Body of pancreas (tissue), 4 donors: Measurements from ENCODE around the gene GAK. TPM values are rescaled to one million over a fixed set of nuclear protein-coding genes. Genes with fewer than 3 reads are reported as not detected.
A peak's percentile ranks its signal among the peaks of the same experiment; 100 is the strongest.
"Not testable (repeated sequence)": the region's sequence is repeated elsewhere in the genome, so short reads cannot be mapped to it uniquely, and the experiment has no call there.

Experiments
- ATAC-seq: fragments of 150-250 bp; one replicate; pipeline ENCODE4 v1.9.1; 2016
- DNase-seq, 4 donors: peaks; one replicate each; pipeline ENCODE4 v3.0.0-alpha.2; 2019
- H3K27ac ChIP-seq, 4 donors: fragments of 200-600 bp; sonication (generic); 1 replicate in 3 of 4; 2 replicates in 1 of 4; pipeline versions ENCODE4 v1.5.1 to v1.6.1; 2016 to 2019; ENCODE audit warnings: mild to moderate bottlenecking in 1 of 4, mixed read lengths in 1 of 4, moderate library complexity in 1 of 4
- H3K27me3 ChIP-seq, 2 donors: fragments of 200-600 bp; sonication (generic); one replicate each; pipeline ENCODE4 v1.6.0; 2016; ENCODE audit warnings: mild to moderate bottlenecking in 1 of 2
- H3K36me3 ChIP-seq, 2 donors: fragments of 200-600 bp; sonication (generic); replicated peaks in 1 of 2; 2 replicates each; pipeline ENCODE4 v1.5.1; 2016; ENCODE audit warnings: low read depth in 2 of 2; ENCODE audit not compliant: insufficient read depth in 1 of 2
- H3K4me1 ChIP-seq: fragments of 200-600 bp; sonication (generic); one replicate; pipeline ENCODE4 v1.6.0; 2016
- H3K4me3 ChIP-seq, 2 donors: fragments of 200-600 bp; sonication (generic); 1 replicate in 1 of 2; 2 replicates in 1 of 2; pipeline ENCODE4 v1.5.1; 2016 to 2019
- H3K9me3 ChIP-seq, 3 donors: fragments of 200-600 bp; sonication (generic); 1 replicate in 2 of 3; 2 replicates in 1 of 3; pipeline ENCODE4 v1.5.1; 2016
- POLR2A ChIP-seq, 3 donors: fragments of 450-650 bp; IDR thresholded peaks; one replicate each; pipeline ENCODE4 v1.6.1; 2016; ENCODE audit warnings: antibody characterized with exemption in 3 of 3, mild to moderate bottlenecking in 2 of 3
- WGBS, 2 donors: methylation state at CpG; one replicate each; pipeline ENCODE4 v1.1.5; 2017; 5-methylcytosine and 5-hydroxymethylcytosine counted together
- intact Hi-C: fragments of 100-400 bp; cut with DNase I; formaldehyde crosslinking; loops from one replicate; pipeline ENCODE4 v1.15.1; 2023
- total RNA-seq, 2 donors: library from RNA; depleted of rRNA; stranded (reverse); fragments of >200 nt; gene quantifications; one replicate each; pipeline ENCODE4 v1.1.0, GENCODE V29; 2016
- TF ChIP-seq, protein P1 (sequence below), 7 experiments: fragments of 450-650 bp in 4 of 7; fragments of 200-600 bp in 3 of 7; sonication (generic) in 3 of 7; IDR thresholded peaks; one replicate each; pipeline ENCODE4 v1.5.1; 2016 to 2019; ENCODE audit warnings: antibody characterized with exemption in 7 of 7

GAK gene
- total RNA-seq, 2 donors from 2014 or later = 126 to 127 TPM

- Histone ChIP-seq H3K27ac (no peak overlapping the region), H3K36me3 (no peaks in the 10 kb centered on the region), H3K9me3 (peaks cover 0 to 5% (median 0%) of the 10 kb centered on the region in 3 donors), H3K4me1 (no peaks in the 10 kb centered on the region), H3K4me3 (no peak overlapping the region), H3K27me3 (no peaks in the 10 kb centered on the region)
- DNase-seq = peak in 3 of 4 donors; percentile 42 to 74 (median 73)
- TF ChIP-seq POLR2A (IDR thresholded peaks at IDR 0.05) = no peak
- TF ChIP-seq, protein P1, sequence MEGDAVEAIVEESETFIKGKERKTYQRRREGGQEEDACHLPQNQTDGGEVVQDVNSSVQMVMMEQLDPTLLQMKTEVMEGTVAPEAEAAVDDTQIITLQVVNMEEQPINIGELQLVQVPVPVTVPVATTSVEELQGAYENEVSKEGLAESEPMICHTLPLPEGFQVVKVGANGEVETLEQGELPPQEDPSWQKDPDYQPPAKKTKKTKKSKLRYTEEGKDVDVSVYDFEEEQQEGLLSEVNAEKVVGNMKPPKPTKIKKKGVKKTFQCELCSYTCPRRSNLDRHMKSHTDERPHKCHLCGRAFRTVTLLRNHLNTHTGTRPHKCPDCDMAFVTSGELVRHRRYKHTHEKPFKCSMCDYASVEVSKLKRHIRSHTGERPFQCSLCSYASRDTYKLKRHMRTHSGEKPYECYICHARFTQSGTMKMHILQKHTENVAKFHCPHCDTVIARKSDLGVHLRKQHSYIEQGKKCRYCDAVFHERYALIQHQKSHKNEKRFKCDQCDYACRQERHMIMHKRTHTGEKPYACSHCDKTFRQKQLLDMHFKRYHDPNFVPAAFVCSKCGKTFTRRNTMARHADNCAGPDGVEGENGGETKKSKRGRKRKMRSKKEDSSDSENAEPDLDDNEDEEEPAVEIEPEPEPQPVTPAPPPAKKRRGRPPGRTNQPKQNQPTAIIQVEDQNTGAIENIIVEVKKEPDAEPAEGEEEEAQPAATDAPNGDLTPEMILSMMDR (IDR thresholded peaks at IDR 0.05) = no peak
- WGBS, 2 donors = 42 to 47% methylated on average over 5 of the region's 5 CpGs
- intact Hi-C loops = no loop called here
- ATAC-seq = peak; percentile 68
Measured at GRCh38 chr4:807792-808191, 124.3 kb downstream of the GAK start.

DNA sequence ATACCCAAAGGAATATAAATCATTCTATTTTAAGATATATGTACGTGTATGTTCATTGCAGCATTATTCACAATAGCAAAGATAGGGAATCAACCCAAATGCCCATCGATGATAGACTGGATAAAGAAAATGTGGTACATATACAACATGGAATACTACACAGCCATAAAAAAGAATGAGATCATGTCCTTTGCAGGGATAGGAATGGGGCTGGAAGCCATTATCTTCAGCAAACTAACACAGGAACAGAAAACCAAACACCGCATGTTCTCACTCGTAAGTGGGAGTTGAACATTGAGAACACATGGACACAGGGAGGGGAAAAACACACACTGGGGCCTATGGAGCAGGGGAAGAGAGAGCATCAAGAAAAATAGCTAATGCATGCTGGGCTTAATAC is 125.1 kb downstream of the GAK start:
- 71 to 74% methylated on average over 4 of the region's 4 CpGs for WGBS, 2 donors
- H3K27ac ChIP-seq, ATAC-seq, H3K27me3 ChIP-seq, H3K36me3 ChIP-seq, DNase-seq, H3K9me3 ChIP-seq, H3K4me3 ChIP-seq, intact Hi-C loops, H3K4me1 ChIP-seq: not testable (repeated sequence)

DNA sequence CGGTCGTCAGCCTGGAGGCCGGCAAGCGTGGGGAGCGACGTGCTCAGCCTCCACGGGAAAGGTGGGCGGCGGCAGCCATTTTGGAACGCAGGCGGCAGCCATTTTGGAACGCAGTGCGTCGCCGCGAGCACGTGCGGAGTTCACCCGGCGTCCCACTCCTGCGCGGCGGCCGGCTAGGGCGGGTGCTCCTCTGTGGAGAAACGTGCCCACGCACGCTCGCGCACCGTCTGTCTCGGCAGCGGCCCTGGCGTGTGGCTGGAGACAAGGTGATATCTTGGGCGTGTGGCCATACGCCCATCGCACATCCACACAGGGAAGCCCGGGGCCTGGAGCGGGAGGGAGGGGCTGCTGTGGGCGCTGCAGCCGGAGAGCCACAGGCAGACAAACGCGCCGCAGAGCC is 127.3 kb downstream of the GAK start:
- no peak overlapping the region for H3K4me3 ChIP-seq

DNA sequence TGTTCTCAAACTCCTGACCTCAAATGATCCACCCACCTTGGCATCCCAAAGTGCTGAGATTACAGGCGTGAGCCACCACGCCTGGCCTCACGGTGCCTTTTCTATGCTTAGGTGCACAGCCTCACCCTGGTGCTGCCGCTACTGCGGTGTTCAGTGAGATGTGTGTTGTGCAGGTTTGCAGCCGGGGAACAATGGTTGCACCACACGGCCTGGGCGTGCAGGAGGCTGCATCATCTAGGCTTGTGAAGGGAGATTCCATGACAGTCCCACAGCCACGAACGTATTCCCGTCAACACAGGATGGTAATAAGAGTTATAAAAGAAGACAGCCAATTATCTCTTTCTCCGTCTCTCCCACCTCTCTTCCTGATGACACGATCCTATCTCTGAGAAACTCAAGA is 128.2 kb downstream of the GAK start:
- no peaks in the 10 kb centered on the region for H3K36me3 ChIP-seq
- H3K4me3 ChIP-seq = no peak overlapping the region
- intact Hi-C loops = no loop called here
- TF ChIP-seq, protein P1 (IDR thresholded peaks at IDR 0.05) = no peak
- TF ChIP-seq POLR2A (IDR thresholded peaks at IDR 0.05) = no peak
- no peaks in the 10 kb centered on the region for H3K4me1 ChIP-seq
- WGBS, 2 donors = 90 to 94% methylated on average over 13 of the region's 13 CpGs
- ATAC-seq = no peak
- peaks cover 0 to 5% (median 0%) of the 10 kb centered on the region in 3 donors for H3K9me3 ChIP-seq
- no peak for DNase-seq
- H3K27me3 ChIP-seq = no peaks in the 10 kb centered on the region
- H3K27ac ChIP-seq = no peak overlapping the region

More for the DNA sequence above, 127.3 kb downstream of the GAK start:
- DNase-seq = no peak
- Histone ChIP-seq H3K36me3 (no peaks in the 10 kb centered on the region), H3K27ac (no peak overlapping the region), H3K27me3 (no peaks in the 10 kb centered on the region), H3K4me1 (no peaks in the 10 kb centered on the region), H3K9me3 (peaks cover 0 to 5% (median 0%) of the 10 kb centered on the region in 3 donors)
- 76 to 84% methylated on average over 31 to 44 of the region's 44 CpGs for WGBS, 2 donors
- intact Hi-C loops = no loop called here
- no peak for ATAC-seq
- TF ChIP-seq, protein P1 (IDR thresholded peaks at IDR 0.05) = no peak
- TF ChIP-seq POLR2A (IDR thresholded peaks at IDR 0.05) = no peak

- TF ChIP-seq, protein P1 (IDR thresholded peaks at IDR 0.05) = no peak
- TF ChIP-seq POLR2A (IDR thresholded peaks at IDR 0.05) = no peak
- WGBS, 2 donors = 85 to 94% methylated on average over 13 of the region's 13 CpGs
- Histone ChIP-seq H3K27ac (no peak overlapping the region), H3K4me3 (no peak overlapping the region), H3K9me3 (peaks cover 0 to 5% (median 0%) of the 10 kb centered on the region in 3 donors), H3K4me1 (peaks cover 5% of the 10 kb centered on the region), H3K36me3 (no peaks in the 10 kb centered on the region), H3K27me3 (no peaks in the 10 kb centered on the region)
- ATAC-seq (no peak), DNase-seq (no peak)
- intact Hi-C loops = no loop called here
Measured at GRCh38 chr4:801436-802124, 130.5 kb downstream of the GAK start.

Other genes starting within 250 kb of the GAK start
- 1 to 10 TPM; 8.0 to 8.2 TPM for gene SLC49A3, start 243.2 kb downstream of the GAK start, total RNA-seq
- gene PCGF3, start 226.5 kb downstream of the GAK start, total RNA-seq = 10 to 100 TPM; 16.8 to 31.1 TPM
- gene CPLX1, start 106.2 kb downstream of the GAK start, total RNA-seq = 1 to 10 TPM in 1 of 2 donors, under 1 TPM in 1; 0.52 to 2.0 TPM
- 10 to 100 TPM; 40.2 to 65.3 TPM for gene TMEM175, start 144 bp upstream of the GAK start, total RNA-seq
- gene DGKQ, start 41.3 kb upstream of the GAK start, total RNA-seq = 10 to 100 TPM; 13.2 to 17.5 TPM
- gene IDUA, start 54.7 kb upstream of the GAK start, total RNA-seq = 10 to 100 TPM; 30.0 to 37.6 TPM
- 1 to 10 TPM; 1.6 TPM for gene SLC26A1, start 61.1 kb upstream of the GAK start, total RNA-seq
- 10 to 100 TPM; 38.7 to 50.4 TPM for gene FGFRL1, start 79.3 kb upstream of the GAK start, total RNA-seq
- gene RNF212, start 181.2 kb upstream of the GAK start, total RNA-seq = 10 to 100 TPM in 1 of 2 donors, 1 to 10 TPM in 1; 8.2 to 20.5 TPM
- 10 to 100 TPM; 25.4 to 33.5 TPM for gene SPON2, start 240.3 kb upstream of the GAK start, total RNA-seq